ENCODE measurements around the gene ARHGAP24.

The ARHGAP24 gene

GRCh38 chr4:85455942-85456341 is 19.0 kb upstream of the ARHGAP24 start:
- Mint-ChIP-seq H3K27me3 (ENCODE audit: low read depth) (no peaks in the 10 kb centered on the region), H3K9me3 (peaks cover 4% of the 10 kb centered on the region), H3K27ac (no peak overlapping the region), H3K4me3 (no peak overlapping the region), H3K4me1 (peaks cover 25% of the 10 kb centered on the region), H3K36me3 (ENCODE audit: low read depth) (no peaks in the 10 kb centered on the region)
- no peak for TF ChIP-seq CTCF (IDR thresholded peaks at IDR 0.05; ENCODE audit: unreplicated experiment in 3 of 3)

GRCh38 chr4:85457752-85458467 is 17.0 kb upstream of the ARHGAP24 start:
- Mint-ChIP-seq H3K9me3 (peaks cover 4% of the 10 kb centered on the region), H3K27ac (no peak overlapping the region), H3K36me3 (ENCODE audit: low read depth) (no peaks in the 10 kb centered on the region), H3K4me3 (no peak overlapping the region), H3K4me1 (peaks cover 10% of the 10 kb centered on the region), H3K27me3 (ENCODE audit: low read depth) (no peaks in the 10 kb centered on the region)
- TF ChIP-seq CTCF (IDR thresholded peaks at IDR 0.05; ENCODE audit: unreplicated experiment in 3 of 3), result no peak

- Mint-ChIP-seq H3K27ac (no peak overlapping the region), H3K9me3 (peaks cover 4% of the 10 kb centered on the region), H3K36me3 (ENCODE audit: low read depth) (no peaks in the 10 kb centered on the region), H3K27me3 (ENCODE audit: low read depth) (no peaks in the 10 kb centered on the region), H3K4me3 (no peak overlapping the region), H3K4me1 (no peaks in the 10 kb centered on the region)
- TF ChIP-seq CTCF (IDR thresholded peaks at IDR 0.05; ENCODE audit: unreplicated experiment in 3 of 3), result no peak
These were observed 15.2 kb upstream of the ARHGAP24 start for GRCh38 chr4:85459736-85460135.

GRCh38 chr4:85474356-85474755 is 594 bp upstream of the ARHGAP24 start:
- H3K4me1 Mint-ChIP-seq, result peaks cover 40% of the 10 kb centered on the region
- no peak for TF ChIP-seq CTCF (IDR thresholded peaks at IDR 0.05; ENCODE audit: unreplicated experiment in 3 of 3)
- H3K27ac Mint-ChIP-seq, result peak overlapping the region; percentile 90 to 98 (median 93)
- H3K36me3 Mint-ChIP-seq (ENCODE audit: low read depth), result no peaks in the 10 kb centered on the region
- H3K4me3 Mint-ChIP-seq, result peak overlapping the region; percentile 91 to 95 (median 93)
- peaks cover 4% of the 10 kb centered on the region for H3K27me3 Mint-ChIP-seq (ENCODE audit: low read depth)
- H3K9me3 Mint-ChIP-seq, result no peaks in the 10 kb centered on the region

- H3K4me3 Mint-ChIP-seq, result peak overlapping the region; percentile 91 to 95 (median 93)
- H3K27ac Mint-ChIP-seq, result peak overlapping the region; percentile 90 to 98 (median 93)
- no peak for TF ChIP-seq CTCF (IDR thresholded peaks at IDR 0.05; ENCODE audit: unreplicated experiment in 3 of 3)
- H3K36me3 Mint-ChIP-seq (ENCODE audit: low read depth), result no peaks in the 10 kb centered on the region
- peaks cover 48% of the 10 kb centered on the region for H3K4me1 Mint-ChIP-seq
- peaks cover 4% of the 10 kb centered on the region for H3K27me3 Mint-ChIP-seq (ENCODE audit: low read depth)
- no peaks in the 10 kb centered on the region for H3K9me3 Mint-ChIP-seq
These were observed 782 bp downstream of the ARHGAP24 start for GRCh38 chr4:85475631-85476233.

- peak overlapping the region; percentile 16 to 74 (median 37) for H3K27ac Mint-ChIP-seq
- H3K27me3 Mint-ChIP-seq (ENCODE audit: low read depth), result peaks cover 4% of the 10 kb centered on the region
- no peak for TF ChIP-seq CTCF (IDR thresholded peaks at IDR 0.05; ENCODE audit: unreplicated experiment in 3 of 3)
These were observed 1.4 kb downstream of the ARHGAP24 start for GRCh38 chr4:85476381-85476780.

More at GRCh38 chr4:85476381-85476780, 1.4 kb downstream of the ARHGAP24 start:
- Mint-ChIP-seq H3K9me3 (no peaks in the 10 kb centered on the region), H3K36me3 (ENCODE audit: low read depth) (no peaks in the 10 kb centered on the region), H3K4me1 (peaks cover 48% of the 10 kb centered on the region), H3K4me3 (peak overlapping the region; percentile 75 to 85 (median 77))
